ENCODE results near the gene STAC. TPM values are rescaled to one million over a fixed set of nuclear protein-coding genes. Genes with fewer than 3 reads are reported as not detected.

STAC gene
- 2.6 to 3.3 TPM (median 2.8 TPM) in 5 replicates for total RNA-seq (2022; extraction: Qiagen RNA extraction; ENCODE audit: low read depth)

GRCh38 chr3:36380221-36381031 is at the start of gene STAC:
Gene STAC (plus strand): TSS chr3:36380504. CDS start chr3:36380644, 140 bp downstream.

